SK-N-SH treated with all-trans-retinoic acid at 6 μM for 48 hours (cell line): ENCODE measurements around the gene SLC3A2.

Experiments used
- CSRNP3 ChIP-seq: fragments of 250-450 bp; sonication (Bioruptor Pico); IDR thresholded peaks from 2 replicates; pipeline ENCODE4 v1.5.1; 2021; ENCODE audit warnings: mild to moderate bottlenecking, moderate library complexity
- OSR1 ChIP-seq: fragments of 250-450 bp; sonication (Bioruptor Pico); IDR thresholded peaks from 2 replicates; pipeline ENCODE4 v1.8.0; 2022; ENCODE audit warnings: moderate library complexity, mild to moderate bottlenecking, inconsistent platforms
- PATZ1 ChIP-seq: fragments of 250-450 bp; sonication (Bioruptor Pico); IDR thresholded peaks from 2 replicates; pipeline ENCODE4 v1.8.0; 2020; ENCODE audit warnings: mild to moderate bottlenecking, moderate library complexity, borderline replicate concordance
- SNAI2 ChIP-seq: fragments of 250-450 bp; sonication (Bioruptor Pico); IDR thresholded peaks from 2 replicates; pipeline ENCODE4 v1.5.0; 2020; ENCODE audit warnings: mild to moderate bottlenecking, moderate library complexity
- TCF4 ChIP-seq: fragments of 250-450 bp; sonication (Bioruptor Pico); IDR thresholded peaks from 2 replicates; pipeline ENCODE4 v1.8.0; 2021; ENCODE audit warnings: mild to moderate bottlenecking, moderate library complexity, borderline replicate concordance
- TOX ChIP-seq: fragments of 250-450 bp; sonication (Bioruptor Pico); IDR thresholded peaks from 2 replicates; pipeline ENCODE4 v1.8.0; 2021; ENCODE audit warnings: mild to moderate bottlenecking, moderate library complexity, borderline replicate concordance
- ZFP3 ChIP-seq: fragments of 250-450 bp; sonication (Bioruptor Pico); IDR thresholded peaks from 2 replicates; pipeline ENCODE4 v1.5.0; 2020; ENCODE audit warnings: mild to moderate bottlenecking, moderate library complexity
- ZFP30 ChIP-seq: fragments of 450-650 bp; formaldehyde crosslinking; IDR thresholded peaks from 2 replicates; pipeline ENCODE4 v1.5.0; 2022; ENCODE audit warnings: mild to moderate bottlenecking, moderate library complexity
- ZNF565 ChIP-seq: fragments of 450-650 bp; formaldehyde crosslinking; conservative IDR thresholded peaks from 2 replicates; pipeline ENCODE4 v1.5.0; 2020; ENCODE audit warnings: low read depth, mild to moderate bottlenecking, moderate library complexity
- ZNF8 ChIP-seq: fragments of 450-650 bp; formaldehyde crosslinking; IDR thresholded peaks from 2 replicates; pipeline ENCODE4 v1.5.0; 2020; ENCODE audit warnings: mild to moderate bottlenecking, moderate library complexity

- no peak for TF ChIP-seq PATZ1 (CRISPR knock-in tag)
- TF ChIP-seq ZFP30 (CRISPR knock-in tag) = no peak
- no peak for TF ChIP-seq SNAI2 (CRISPR knock-in tag)
- TF ChIP-seq TOX (CRISPR knock-in tag) = no peak
- no peak for TF ChIP-seq OSR1
- no peak for TF ChIP-seq TCF4 (CRISPR knock-in tag)
- TF ChIP-seq CSRNP3 (CRISPR knock-in tag) = no peak
- TF ChIP-seq ZNF565 (CRISPR knock-in tag) = no peak
- TF ChIP-seq ZNF8 = no peak
- no peak for TF ChIP-seq ZFP3
Observed at GRCh38 chr11:62860835-62861563, 19.7 kb upstream of the SLC3A2 start.
